HG02763 (cell line): ENCODE data around the gene YY1.

Experiments used
- ATAC-seq: cut with Tn5 transposase; IDR thresholded peaks from one replicate; pipeline ENCODE4 v1.9.1; 2021; ENCODE audit warnings: mild to moderate bottlenecking, moderate library complexity; ENCODE audit not compliant: unreplicated experiment

The YY1 gene

DNA sequence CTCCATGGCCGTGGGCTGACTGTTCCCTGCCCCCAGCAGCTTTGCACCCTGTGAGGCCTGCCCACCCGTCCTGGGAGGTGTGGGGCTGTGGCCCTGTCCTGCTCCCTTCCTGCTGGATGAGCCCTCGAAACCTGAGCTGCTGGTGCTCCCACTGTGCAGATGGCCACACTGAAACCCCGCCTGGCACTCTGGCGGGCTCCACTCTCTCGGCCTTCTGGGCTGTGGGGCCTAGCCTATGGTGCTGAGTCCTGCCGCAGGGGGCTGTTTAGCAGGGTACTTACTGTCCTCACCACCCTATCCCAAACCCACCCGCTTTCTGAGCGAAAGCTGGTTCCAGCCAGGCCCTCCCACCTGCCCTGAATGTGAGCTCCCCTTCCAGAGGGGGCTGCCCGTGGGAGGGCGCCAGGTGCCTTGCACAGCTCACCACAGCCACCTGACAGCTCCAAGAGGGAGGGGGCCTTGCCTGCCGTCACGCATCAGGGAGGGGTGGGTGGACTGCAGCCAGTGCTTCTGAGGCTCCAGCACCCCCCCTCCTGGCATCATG, 91.5 kb downstream of the YY1 start:
- no peak for ATAC-seq

DNA sequence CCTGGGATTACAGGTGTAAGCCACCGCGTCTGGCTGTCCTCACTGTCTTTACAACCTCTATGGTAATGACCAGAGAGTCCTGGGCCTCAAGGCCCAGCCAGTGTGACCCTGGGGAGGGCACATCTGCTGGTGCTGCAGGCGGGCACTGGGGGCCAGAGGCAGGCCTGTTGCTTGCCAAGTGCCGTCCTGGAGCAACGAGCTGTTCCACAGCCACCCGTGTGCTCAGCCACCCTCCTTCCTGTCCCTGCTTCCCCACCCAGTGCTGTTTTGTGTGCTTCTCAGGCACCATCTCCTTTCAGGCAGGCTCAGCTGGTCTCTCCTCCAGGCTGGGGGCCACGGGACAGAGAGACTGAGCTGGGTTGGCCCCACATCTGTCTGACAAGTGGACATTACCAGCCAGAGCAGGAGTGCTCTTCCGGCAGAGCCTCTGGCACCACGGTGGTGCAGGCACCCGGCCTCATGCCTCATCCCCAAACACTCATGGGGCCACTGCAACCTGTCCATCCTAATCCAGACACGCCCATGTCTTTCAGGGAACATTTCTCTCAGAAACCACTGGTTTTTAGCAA, 93.2 kb downstream of the YY1 start:
- no peak for ATAC-seq
